NCI-H1694 (cell line): ENCODE results near the gene MS4A13.
A peak's percentile ranks its signal among the peaks of the same experiment; 100 is the strongest.
"Not testable (repeated sequence)": the region's sequence is repeated elsewhere in the genome, so short reads cannot be mapped to it uniquely, and the experiment has no call there.

Experiments used
- DNase-seq: peaks from one replicate; lab custom pipeline; 2025; lab: John Stamatoyannopoulos, UW

Gene MS4A13, protein sequence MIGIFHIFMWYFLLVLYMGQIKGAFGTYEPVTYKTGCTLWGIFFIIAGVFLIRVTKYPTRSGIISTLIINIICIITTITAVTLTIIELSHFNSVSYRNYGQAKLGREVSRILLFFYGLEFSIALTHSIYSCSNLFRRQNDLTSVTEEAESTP

DNA sequence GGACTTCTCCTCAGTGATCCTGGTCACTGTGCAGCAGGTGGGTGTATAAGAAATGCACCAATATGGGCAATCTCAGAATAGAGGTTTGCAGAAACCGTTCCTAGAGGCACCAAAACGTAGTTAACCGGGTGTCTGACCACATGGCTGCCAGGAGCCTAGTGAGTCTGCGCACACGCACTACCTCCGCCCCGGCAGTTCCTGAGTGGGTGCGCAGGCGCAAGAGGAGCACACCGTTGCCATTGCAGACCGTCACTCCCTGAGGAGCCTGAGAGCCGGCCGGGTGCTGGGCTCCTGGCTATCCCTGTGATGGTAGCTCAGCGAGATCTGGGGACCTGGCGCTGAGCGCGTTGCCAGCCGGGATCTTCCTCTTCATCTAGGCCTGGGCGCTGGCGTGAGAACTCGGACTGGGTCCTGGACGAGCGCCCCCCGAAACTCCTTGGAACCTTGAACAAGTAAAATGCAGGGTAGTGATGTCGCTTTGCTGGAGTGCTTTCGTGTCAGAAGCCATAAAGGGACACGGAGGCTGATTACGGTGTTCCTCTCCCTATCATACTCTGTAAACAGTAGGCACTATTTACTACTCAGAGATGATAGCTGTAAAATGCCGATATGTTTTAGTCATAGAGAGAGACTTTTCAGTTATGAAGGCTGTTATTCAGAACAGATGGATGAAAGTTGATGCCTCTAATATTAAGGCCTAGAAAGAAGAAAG is at the start of gene MS4A13:
Gene MS4A13, plus strand, starts transcription at position 249 of the 712 bp plus-strand sequence. CDS start 2,692 bp downstream, outside the sequence.
- DNase-seq, result no peak

DNA sequence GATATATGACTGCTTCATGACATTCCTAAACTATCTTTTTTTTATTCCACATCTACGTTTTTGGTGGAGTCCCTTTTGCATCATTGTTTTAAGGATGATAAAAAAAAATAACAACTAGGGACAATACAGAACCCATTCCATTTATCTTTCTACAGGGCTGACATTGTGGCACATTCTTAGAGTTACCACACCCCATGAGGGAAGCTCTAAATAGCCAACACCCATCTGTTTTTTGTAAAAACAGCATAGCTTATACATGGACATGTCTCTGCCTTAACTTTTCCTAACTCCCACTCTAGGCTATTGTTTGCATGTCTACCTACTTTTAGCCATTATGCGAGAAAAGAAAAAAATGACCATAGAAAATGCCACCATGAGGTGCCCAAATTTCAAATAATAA is 46.4 kb upstream of the MS4A13 start:
- DNase-seq, result no peak

DNA sequence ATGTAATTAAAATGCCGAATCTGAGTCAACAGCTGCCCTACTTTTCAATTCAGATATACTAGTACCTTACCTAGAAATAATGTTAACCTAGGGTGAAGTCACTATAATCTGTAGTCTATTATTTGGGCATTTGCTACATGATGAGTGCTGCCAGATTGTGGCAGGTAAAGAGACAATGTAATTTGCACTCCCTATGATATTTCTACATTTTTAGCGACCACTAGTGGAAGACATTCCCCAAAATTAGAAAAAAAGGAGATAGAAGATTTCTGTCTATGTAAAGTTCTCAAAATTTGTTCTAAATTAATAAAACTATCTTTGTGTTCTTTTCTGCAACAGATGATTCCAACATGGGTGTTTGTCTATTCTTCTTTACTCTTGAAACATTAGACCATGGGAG is 45.5 kb upstream of the MS4A13 start:
- DNase-seq, result no peak

DNA sequence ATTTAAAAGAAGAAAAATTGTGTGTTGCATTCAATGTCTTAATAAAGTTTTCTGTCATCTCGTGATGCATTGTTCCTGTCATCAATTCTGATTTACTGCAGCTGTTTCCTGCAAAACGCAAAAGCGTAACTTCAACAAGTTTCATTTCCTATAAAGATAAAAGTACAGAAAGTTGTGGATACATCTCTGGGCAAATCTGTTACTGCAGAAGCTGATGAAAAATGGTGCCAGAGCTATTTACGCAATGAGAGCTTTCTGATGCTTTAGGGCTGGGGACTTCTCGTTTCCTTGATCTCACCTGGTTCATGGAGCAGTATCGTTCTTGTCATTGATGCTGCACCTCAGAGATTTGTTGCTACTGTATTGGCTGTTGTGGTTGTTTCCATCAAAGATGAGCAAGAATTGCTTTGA is 38.2 kb upstream of the MS4A13 start:
- no peak for DNase-seq

DNA sequence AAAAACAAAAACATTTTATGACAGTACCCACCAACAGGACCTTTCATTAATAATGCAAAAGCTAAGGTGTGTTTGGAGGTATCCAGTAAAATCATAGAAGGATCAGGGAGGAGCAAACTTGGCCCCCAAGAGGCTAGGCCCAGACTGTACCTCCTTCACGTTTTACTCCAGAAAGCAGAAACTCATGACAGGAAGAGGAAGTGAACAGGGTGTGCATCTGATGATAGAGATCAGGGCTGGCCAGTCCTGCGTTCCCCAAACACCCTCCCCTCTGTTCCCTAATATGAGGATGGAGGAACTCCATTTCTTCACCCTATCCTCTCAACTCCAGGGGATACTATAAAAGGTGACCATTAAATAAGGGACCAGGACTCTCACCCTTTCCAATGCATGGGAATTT is 32.8 kb upstream of the MS4A13 start:
- DNase-seq, result no peak

DNA sequence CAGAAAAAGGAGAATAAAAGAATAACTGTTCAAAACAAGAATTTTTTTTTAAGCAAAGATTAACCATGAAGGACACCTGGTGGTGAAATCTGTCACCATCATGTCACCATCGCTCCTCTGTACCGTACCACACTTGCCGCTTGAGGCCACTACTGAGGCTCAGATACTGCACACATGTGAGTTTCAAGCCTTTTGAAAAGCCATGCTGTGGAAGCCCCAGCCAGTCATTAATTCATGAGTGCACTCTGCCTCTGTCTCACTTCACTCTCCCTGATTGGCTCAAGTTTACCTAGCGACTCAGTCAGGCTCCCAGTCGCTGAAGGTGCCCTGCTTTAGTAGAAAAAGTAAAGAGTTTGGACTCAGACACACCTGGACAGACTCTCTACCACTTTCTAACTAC is 29.2 kb upstream of the MS4A13 start:
- DNase-seq, result peak; percentile 1

DNA sequence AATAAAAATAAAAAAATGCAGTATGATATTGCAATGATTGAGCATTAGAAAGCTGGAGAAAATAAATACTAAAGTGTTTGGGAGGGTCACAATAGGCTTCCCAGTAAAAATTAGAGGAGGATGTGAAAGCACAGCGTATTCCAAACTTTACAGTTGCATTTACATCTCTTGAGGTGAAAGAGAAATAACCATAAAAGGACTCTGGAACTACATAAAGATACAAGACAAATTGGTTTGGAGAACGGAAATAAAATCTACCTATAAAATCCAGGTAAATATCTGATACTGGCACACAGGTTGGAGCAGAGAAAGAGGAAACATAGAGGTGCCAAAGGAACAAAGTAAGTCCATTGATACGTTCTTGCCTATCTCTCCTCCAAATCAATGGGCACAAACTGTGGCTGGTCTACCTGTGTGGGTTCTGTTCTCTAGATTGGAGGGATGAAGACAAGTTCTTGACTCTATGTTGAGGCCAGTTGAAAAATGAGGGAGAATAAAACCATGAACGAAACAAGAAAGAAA is 22.6 kb upstream of the MS4A13 start, which contains the start of gene MS4A12:
Gene MS4A12, plus strand, starts transcription at position 291 of the 522 bp plus-strand sequence. CDS start 4,541 bp downstream, outside the sequence.
- DNase-seq, result no peak

DNA sequence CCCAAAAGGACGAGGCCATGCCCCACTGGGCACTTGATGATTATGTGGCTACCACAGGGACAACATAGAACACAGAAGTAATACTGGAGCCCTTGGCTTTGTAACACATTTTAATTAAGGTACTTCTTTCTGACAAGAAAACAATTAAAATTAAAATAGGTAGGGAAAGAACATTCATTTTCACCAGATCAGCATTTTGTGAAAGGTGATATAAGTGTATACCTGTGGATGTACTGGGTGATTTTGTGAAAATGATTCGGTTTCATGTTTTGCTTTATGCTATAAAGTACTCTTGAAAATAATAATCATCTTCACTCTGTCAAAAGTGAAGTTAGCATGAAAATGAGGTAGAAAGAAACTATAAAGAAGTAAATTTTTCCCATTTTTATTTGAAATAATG is 21.7 kb upstream of the MS4A13 start:
- no peak for DNase-seq

DNA sequence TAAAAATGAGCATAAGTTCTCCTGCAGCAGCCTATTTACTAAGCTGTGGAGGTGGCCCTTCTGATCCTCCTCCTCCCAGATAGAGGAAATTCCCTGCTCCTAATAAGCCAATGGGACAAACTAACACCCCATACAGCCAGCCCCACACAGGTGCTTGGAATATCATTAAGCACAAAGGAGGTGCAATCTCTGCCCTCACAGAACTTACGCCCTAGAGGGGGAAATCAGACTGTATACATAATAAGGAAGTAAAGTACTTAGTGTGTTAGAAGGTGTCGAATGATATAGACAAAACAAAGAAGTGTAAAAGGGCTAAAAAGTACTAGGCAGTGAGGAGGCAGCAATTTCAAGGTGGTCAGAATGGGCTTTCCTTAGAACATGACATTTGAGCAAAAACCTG is 16.8 kb upstream of the MS4A13 start:
- DNase-seq, result no peak

DNA sequence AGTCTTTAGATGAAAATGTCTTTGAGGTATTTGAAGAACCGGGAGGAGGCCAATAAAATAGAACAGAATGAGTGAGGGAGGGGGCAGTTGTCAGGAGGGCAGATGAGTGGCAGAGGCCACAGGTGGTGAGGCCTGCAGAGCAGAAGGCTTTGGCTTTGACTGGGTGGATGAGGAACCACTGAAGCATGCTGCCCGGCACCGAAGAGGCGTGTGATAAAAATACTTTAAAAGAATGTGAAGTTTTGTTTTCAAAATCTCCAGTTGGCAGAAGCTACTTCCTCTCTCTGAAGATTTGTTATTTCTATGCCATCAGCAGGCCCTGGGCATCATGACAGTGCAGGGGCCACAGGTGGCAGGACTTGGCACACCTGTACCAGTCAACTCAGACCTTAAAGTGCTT is 16.3 kb upstream of the MS4A13 start:
- no peak for DNase-seq

DNA sequence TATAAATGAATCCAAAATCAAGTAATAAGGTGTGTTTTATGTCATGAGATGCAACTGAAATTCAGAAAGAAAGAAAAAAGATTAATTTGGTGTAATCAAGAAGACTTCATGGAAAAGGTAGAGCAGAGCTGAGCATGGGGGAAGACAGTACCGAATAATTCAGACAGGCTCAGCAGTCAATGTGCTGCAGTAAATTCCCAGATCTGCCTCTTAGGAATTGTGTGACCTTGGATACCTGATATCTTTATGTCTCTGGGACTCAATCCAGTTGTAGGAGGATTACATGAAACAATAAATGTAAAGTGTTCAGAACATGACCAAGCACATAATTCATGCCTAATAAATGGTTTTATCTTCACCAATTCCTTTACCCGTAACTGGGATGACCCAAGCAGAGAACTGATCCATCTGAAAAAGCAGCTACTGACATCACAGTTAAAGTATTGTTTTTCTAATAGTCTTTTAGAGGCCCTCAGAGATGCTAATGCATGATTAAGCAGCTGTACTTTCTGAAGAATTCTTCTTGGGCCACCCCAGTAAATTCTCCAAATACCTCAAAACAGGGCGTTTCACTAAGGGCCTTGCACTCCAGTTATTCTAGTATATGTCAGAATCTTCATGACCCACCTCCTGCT is 14.8 kb upstream of the MS4A13 start:
- DNase-seq, result no peak

DNA sequence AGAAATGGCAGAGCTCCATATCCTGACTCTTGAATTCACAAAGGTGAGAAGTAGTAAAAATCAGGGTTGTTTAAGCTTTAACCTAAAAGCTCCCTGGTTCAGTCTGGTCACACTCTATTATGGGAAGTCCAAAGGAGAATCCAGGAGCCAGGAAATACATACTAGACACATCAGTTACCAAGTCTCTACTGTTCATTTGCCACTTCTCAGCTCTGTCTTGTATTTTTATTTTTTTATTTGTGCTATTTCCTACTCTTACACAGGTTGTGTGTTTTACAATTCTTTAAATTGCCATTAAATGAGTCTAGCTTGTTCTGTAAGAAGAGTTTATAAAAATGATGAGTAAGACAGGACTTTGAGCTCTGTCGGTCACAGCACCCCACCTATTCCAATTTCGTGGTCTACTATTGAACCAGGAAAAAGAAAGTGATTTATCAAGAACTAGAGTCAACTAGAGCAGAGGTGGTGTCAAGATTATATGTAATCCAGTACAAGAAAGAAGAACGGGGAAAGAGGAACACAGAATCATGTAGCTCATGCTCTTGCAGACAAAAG is 12.9 kb upstream of the MS4A13 start:
- no peak for DNase-seq

DNA sequence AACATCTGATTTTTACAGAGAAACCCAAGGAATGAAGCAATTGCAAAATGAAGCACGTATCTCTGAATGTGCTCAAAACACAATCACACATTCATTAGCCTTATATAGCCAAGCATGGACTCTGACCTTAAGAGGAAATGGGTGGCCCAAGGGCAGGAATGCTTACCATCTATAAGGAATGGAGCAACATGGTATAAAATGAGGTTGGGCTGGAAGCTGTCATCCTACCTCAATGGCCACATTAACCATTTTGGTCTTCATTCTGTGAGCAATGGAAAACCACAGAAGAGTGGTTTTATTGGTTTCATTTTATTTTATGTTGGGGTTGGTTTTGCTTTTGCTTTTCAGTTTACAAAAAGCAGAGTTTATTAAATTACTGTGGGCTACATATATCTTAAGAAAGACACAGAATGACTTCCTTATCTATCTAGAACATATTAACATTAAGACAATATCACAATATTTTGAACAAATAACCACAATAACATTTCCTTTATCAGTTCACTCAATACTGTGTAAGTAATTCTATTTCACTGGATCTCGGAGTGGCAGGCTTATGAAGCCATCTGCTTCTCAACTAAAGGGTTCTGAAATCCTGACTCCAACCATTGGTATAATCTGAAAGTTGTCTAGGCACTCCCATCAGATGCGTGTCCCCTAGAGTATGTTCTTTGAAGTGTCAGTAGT is 10.8 kb upstream of the MS4A13 start:
- DNase-seq, result no peak

DNA sequence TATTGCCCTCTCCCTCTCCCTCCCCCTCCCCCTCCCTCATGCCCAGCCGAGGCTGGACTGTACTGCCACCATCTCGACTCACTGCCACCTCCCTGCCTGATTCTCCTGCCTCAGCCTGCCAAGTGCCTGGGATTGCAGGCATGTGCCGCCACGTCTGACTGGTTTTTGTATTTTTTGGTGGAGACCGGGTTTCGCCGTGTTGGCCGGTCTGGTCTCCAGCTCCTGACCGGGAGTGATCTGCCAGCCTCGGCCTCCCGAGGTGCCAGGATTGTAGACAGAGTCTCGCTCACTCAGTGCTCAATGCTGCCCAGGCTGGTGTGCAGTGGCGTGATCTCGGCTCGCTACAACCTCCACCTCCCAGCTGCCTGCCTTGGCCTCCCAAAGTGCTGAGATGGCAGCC is 5.6 kb upstream of the MS4A13 start:
- not testable (repeated sequence) for DNase-seq

DNA sequence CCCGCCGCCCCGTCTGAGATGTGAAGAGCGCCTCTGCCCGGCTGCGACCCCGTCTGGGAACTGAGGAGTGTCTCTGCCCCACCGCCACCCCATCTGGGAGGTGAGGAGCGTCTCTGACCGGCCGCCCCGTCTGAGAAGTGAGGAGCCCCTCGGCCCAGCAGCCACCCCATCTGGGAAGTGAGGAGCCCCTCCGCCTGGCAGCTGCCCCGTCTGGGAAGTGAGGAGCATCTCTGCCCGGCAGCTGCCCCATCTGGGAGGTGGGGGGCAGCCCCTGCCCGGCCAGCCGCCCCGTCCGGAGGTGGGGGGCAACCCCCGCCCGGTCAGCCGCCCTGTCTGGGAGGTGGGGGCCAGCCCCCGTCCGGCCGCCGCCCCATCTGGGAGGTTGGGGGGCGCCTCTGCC is 5.0 kb upstream of the MS4A13 start:
- not testable (repeated sequence) for DNase-seq

DNA sequence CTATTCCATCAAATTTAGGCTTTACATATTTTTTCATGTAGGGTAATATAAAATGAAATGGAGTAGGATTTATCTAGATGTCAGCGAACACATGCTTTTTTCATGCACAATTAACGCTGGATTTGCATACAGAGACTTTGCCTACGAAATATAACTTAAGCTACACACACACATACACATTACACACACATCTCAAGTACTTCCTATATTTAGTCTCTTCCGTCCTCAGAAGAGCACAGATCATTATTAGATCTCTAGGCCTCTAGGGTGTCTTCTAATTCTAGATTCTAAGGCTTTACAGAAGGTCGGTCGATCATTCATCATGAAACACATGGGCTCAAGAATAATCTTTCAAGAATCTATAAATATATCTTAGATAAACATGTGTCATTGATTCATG is 3.8 kb upstream of the MS4A13 start:
- no peak for DNase-seq

DNA sequence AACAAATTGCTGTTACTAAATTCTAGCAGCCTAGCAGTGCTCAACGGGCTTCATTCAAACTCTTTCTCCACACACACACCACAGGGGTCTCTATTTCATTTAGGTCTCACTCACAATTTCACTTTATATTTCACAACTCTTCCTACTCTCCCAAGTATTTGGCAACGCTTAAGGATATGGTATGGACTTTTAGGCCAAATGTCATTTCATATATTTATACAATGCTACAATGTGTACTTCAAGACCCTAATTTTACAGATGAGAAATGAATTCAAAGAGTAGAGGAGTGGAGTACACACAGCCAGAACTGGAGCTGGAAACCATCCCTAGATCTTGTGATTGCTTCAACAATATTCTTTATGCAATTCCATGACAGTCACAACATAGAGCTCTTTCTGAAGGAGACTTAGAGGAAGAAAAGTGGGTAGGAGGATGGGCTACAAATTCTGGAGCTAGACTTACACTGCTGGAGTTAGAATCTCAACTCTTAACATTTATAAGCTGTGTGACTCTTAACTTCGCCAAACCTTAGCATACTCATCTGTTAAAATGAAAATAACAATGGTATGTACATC is 2.5 kb upstream of the MS4A13 start:
- no peak for DNase-seq

DNA sequence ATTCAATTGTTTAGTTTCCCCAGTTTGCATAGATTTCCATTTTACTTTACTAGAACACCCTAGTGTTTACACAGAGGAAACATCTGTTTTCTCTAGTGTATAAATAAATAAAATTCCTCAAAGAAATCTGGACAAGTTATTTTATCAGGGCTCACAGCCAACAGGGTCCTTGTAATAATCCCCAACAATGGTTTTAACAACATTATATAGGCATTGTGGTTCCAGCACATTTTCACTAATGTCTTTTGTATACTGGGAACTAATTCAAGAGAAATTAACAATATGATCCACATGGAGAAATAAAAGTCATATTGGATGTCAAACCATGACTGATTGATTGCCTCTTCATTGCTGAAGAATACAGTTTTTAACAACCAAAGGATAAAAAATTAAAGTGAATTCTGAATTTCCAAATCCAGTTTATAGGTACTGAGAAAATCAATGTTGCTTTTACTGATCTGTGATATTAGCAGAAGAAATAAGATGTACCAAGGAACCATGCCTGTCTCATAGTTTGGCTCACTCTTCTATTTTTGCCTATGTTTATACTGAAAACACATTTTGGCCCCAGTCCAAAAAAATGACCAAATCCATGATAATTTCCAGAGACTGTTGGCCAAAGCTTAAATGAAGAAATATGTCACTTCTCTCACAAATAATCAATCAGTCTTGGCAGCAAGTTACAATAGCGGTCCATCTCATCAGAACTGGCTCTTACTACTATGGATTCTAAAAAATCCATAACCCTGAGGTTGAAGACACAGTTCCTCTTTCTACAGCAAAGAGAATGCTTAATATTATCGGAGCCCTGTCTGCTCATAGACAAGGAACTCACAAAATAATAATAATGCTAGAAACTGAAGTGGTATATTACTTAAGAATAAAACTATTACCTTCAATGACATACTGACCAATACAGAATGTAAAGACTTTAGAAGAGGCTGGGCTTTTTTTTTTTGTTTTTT is 1.4 kb upstream of the MS4A13 start:
- DNase-seq, result no peak

DNA sequence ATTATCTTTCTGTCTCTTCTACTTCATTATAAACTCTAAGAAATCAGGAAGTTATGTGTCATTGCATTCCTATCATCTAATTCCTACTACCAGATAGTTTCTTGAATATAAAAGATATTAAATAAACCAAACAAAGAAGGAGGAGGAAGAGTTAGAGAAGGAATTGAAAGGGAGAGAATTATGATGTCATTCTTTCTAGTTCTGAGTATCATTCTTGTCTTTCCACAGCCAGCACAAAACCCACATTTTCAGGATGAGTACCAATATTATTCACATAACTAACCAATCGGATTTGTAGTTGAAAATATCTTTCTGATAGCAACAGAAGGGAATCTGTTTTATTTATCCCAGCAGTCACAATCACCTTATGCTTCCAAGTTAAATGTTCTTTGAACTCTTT is 13.3 kb downstream of the MS4A13 start:
- DNase-seq, result no peak

DNA sequence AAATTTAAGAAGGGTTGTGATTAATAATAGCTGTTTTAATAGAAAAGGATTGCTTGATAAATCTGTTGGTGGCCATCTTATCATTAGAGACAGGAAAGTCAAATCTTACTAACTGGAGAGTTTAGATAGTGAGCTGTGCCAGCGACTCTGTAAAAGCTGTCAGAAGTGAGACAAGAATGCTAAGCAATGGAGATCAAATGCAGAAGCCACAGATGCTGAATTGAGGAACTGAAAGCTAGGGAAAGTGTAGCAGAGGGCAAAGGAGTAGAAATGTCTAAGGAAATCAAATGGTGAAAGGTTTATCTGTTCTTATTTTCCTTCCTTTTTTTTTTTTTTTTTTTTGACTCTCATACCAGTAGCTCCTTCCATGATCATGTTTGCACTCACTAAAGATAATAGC is 13.7 kb downstream of the MS4A13 start:
- no peak for DNase-seq
